ENCODE measurements around the gene HNRNPLL. TPM values are rescaled to one million over a fixed set of nuclear protein-coding genes. Genes with fewer than 3 reads are reported as not detected.

The HNRNPLL gene
- total RNA-seq (2021; ENCODE audit: unreplicated experiment): 43.2 TPM
- 18.0 and 22.8 TPM in 2 replicates for polyA plus RNA-seq (2012)
- Bru-seq, nascent RNA: percentile 87 among the genes with signal in this experiment
- BruChase-seq, experiment 1, labeled RNA remaining after a 6-hour chase: percentile 87 among the genes with signal in this experiment
- BruChase-seq, experiment 2, labeled RNA remaining after a 2-hour chase: percentile 87 among the genes with signal in this experiment
- long read RNA-seq, full-length matches to known transcripts: 90 of 106 reads
- long read RNA-seq, partial matches to known transcripts: 8 of 106 reads
- long read RNA-seq, other reads (novel, unspliced or antisense): 8 of 106 reads

- ChIA-PET CTCF (interaction anchor here (0.6 to 1.7 kb wide), 11 partner anchors 12 to 88 kb away, joined by 3 to 9 read pairs (median 3); partner anchors contain the start of gene GALM), RAD21 (ENCODE audit: low non-redundant PET in 1 of 2, low total read pairs in 2 of 2, uncharacterized antibody in 2 of 2, unreplicated experiment in 2 of 2) (no interaction called here), POLR2A (interaction anchor here (1.3 to 1.4 kb wide), 2 partner anchors 21 to 148 kb away, joined by 3 read pairs; partner anchors contain the start of gene SRSF7)
- H2AFZ ChIP-seq (ENCODE audit: low read depth, low read length, poor library complexity, severe bottlenecking): peak within 1 kb of the TSS; percentile 98
- ATAC-seq (peak; percentile 92), DNase-seq (ENCODE audit: low read depth, low spot score) (peak; percentile 91)
- no peaks in the 10 kb centered on the region for H3K9me3 ChIP-seq (ENCODE audit: control insufficient read depth in 1 of 2, insufficient read depth in 1 of 2, low read depth in 1 of 2, low read length in 2 of 2)
- peaks cover 23 to 28% of the 10 kb centered on the region in 2 experiments for H3K4me1 ChIP-seq (ENCODE audit: control insufficient read depth in 1 of 2, insufficient read depth in 2 of 2, low read length in 2 of 2)
- peak within 1 kb of the TSS; percentile 92 for H3K4me2 ChIP-seq (ENCODE audit: low read length)
- no peaks in the 10 kb centered on the region for H3K36me3 ChIP-seq (ENCODE audit: control insufficient read depth in 1 of 2, insufficient read depth in 2 of 2, low read length in 2 of 2)
- peaks cover 42% of the 10 kb centered on the region for H3K79me2 ChIP-seq (ENCODE audit: insufficient read depth, low read length)
- BruUV-seq (replicated peaks): no TSS peak
- H3K9ac ChIP-seq (ENCODE audit: low read length): peak within 1 kb of the TSS; percentile 73
- H3K9me2 ChIP-seq (ENCODE audit: insufficient read depth): no peaks in the 10 kb centered on the region
- intact Hi-C loops (cut with micrococcal nuclease): loop anchor here (1.0 to 5.0 kb wide), 2 partner anchors 63 to 124 kb away; partner anchors contain the start of gene GALM
- peak within 1 kb of the TSS; percentile 77 to 79 for H3K4me3 ChIP-seq (replicated peaks in 1 of 2; ENCODE audit: low read depth in 1 of 2, low read length in 2 of 2)
- 0 out of 2 replicates have a peak, but pooled peaks cover 7% of the 10 kb centered on the region for H4K20me1 ChIP-seq (ENCODE audit: insufficient read depth)
- peak within 1 kb of the TSS; percentile 95 for H3K27ac ChIP-seq (ENCODE audit: low read depth, low read length)
- no peaks in the 10 kb centered on the region for H3K27me3 ChIP-seq (ENCODE audit: insufficient read depth, low read length)
- TF ChIP-seq MAX (IDR thresholded peaks at IDR 0.05) (peak; percentile 71; the same call in 1 of the 2 replicates), EZH2 (IDR thresholded peaks at IDR 0.05) (no peak), SP1 (IDR thresholded peaks at IDR 0.05; ENCODE audit: low read depth) (peak; percentile 94), EGR1 (IDR thresholded peaks at IDR 0.05; ENCODE audit: low read depth) (peak; percentile 100), TCF7L2 (IDR thresholded peaks at IDR 0.05; ENCODE audit: borderline replicate concordance, extremely low read depth, insufficient read depth, insufficient read length) (peak; percentile 91), RAD21 (IDR thresholded peaks at IDR 0.05; ENCODE audit: low read depth) (no peak), ELF1 (IDR thresholded peaks at IDR 0.05; ENCODE audit: borderline replicate concordance, low read depth) (no peak; the same call in 1 of the 2 replicates), JUND (IDR thresholded peaks at IDR 0.05) (no peak), CBX3 (IDR thresholded peaks at IDR 0.05; ENCODE audit: low read depth) (peak; percentile 78; the same call in 1 of the 2 replicates), FOSL1 (IDR thresholded peaks at IDR 0.05; ENCODE audit: low read depth) (no peak), CTCF (IDR thresholded peaks at IDR 0.05 in 2 of 3, conservative IDR thresholded peaks at IDR 0.05 in 1 of 3; ENCODE audit: borderline replicate concordance in 1 of 3, insufficient read depth in 1 of 3, low read depth in 2 of 3, low read length in 2 of 3) (no peak), SIN3A (IDR thresholded peaks at IDR 0.05; ENCODE audit: low read depth) (peak; percentile 83), ATF3 (IDR thresholded peaks at IDR 0.05) (no peak), CEBPB (IDR thresholded peaks at IDR 0.05; ENCODE audit: low read depth) (no peak), EZH2phosphoT487 (IDR thresholded peaks at IDR 0.05; ENCODE audit: borderline replicate concordance) (no peak), ZBTB33 (IDR thresholded peaks at IDR 0.05; ENCODE audit: extremely low read depth, insufficient replicate concordance, low read length) (no peak), REST (IDR thresholded peaks at IDR 0.05; ENCODE audit: low read depth) (no peak)
These were observed at the start of gene HNRNPLL for GRCh38 chr2:38602732-38603401. TSS of gene HNRNPLL (minus strand) at chr2:38602928. CDS start at chr2:38602626, 302 bp downstream.
